Measurements from ENCODE around the gene ARID5B. TPM values are rescaled to one million over a fixed set of nuclear protein-coding genes. Genes with fewer than 3 reads are reported as not detected.

The ARID5B gene
- total and polyA plus RNA-seq, 5 donors from 2014 or later: 58.1 to 169 (median 64.0) TPM

DNA sequence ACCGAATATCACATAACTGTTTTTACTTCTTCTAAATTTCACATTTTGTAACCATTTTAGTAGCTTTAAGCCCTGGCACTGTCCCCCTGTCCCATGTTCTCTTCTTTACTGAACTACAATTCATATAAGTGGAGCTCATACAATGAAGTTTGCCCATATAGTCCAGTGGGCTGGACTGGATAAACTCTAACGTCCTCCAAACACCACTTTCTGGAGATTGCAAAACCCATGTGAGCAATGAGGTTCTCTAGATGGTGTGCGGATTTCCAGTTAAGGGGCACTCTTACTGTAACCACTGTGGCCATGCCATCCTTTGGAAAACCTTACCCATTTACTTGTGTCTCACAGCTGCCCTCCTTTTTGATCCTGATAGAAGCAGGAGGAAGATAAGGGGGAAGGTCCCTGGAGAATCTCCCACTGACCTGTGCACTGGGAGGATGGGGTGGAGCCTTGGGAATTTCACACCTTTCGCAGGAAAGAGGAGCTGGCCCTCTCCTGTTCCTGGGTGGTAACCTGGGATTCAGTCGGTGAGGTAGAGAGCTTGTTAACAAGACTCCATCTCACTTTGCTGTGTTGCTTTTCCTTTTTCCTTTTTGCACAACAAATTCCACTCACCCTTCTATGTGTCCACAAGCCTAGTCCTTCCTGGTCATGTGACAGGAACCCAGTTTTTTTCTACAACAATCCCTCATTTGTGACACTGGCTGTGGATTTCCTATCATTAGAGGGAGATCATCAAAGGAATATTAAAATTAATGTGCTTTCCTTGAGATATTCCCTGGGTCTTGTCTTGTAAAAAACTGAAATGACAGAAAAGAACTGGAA lies 120.7 kb downstream of the ARID5B start:
- peaks cover 19% of the 10 kb centered on the region for H3K36me3 Mint-ChIP-seq
- H3K27me3 ChIP-seq (ENCODE audit: control insufficient read depth, insufficient read depth, low read length): no peaks in the 10 kb centered on the region
- no peak overlapping the region for H3K4me3 ChIP-seq (ENCODE audit: low read depth, low read length)
- ATAC-seq (ENCODE audit: low read depth in 2 of 2): no peak
- no peaks in the 10 kb centered on the region for H3K27me3 Mint-ChIP-seq
- H3K27ac ChIP-seq (ENCODE audit: insufficient read depth, low read length, poor library complexity, severe bottlenecking): no peak overlapping the region
- DNase-seq: no peak
- H3K4me1 ChIP-seq (ENCODE audit: control insufficient read depth, insufficient read depth, low read length, poor library complexity, severe bottlenecking): peaks cover 64% of the 10 kb centered on the region
- no peaks in the 10 kb centered on the region for H3K36me3 ChIP-seq (ENCODE audit: control insufficient read depth, insufficient read depth, low read length)
- H3K4me1 Mint-ChIP-seq: peaks cover 48 to 96% (median 81%) of the 10 kb centered on the region in 4 donors
- peak overlapping the region in 1 of 4 donors; percentile 57 for H3K4me3 Mint-ChIP-seq
- peaks cover 0 to 2% (median 0%) of the 10 kb centered on the region in 7 donors for H3K9me3 Mint-ChIP-seq
- H3K9me3 ChIP-seq (ENCODE audit: control insufficient read depth in 2 of 2, low read length in 2 of 2): no peaks in the 10 kb centered on the region
- H3K27ac Mint-ChIP-seq: peak overlapping the region in 2 of 3 donors; percentile 63 to 70

DNA sequence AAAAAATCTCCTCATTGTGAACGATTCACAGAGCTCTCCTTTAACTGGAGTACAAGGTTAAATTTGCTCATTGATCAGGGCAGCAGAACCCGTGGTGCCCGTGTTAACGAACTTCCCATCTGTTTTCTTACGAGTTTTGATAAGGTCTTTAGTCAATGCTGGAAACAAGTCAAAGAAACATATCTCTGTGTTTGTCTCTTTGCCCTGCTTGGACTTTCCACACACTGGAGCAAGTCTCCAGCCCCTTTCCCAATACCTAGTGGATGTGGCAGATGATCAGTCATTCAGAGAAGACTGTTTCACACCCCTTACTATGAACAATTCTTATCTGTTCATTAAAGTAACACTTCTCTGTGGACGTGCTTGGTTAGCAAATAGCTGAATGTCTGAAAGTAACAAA lies 121.3 kb downstream of the ARID5B start:
- no peak overlapping the region for H3K27ac ChIP-seq (ENCODE audit: insufficient read depth, low read length, poor library complexity, severe bottlenecking)
- Mint-ChIP-seq H3K4me1 (peaks cover 43 to 95% (median 78%) of the 10 kb centered on the region in 4 donors), H3K4me3 (peak overlapping the region in 2 of 4 donors; percentile 21 to 57)

DNA sequence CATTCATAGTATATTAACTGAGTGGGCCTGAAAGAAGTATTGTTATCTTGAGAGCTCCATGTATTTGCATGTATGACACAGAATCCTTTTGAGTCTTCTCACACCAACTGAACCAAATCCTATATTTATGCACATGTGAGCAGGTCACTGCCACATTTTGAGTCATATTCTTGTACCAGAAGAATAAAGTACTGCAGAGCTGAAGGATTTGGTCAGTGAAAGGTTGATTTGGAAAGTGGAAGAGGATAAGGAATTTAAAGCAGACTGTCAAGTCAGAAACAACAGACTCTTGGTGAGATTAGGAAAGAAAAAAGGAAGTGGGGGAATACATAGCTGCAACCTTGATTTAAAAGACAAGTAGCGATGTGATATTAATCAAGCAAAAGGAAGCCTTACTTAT lies 121.8 kb downstream of the ARID5B start:
- H3K9me3 Mint-ChIP-seq: peaks cover 0 to 2% (median 0%) of the 10 kb centered on the region in 7 donors
- no peak overlapping the region for H3K27ac ChIP-seq (ENCODE audit: insufficient read depth, low read length, poor library complexity, severe bottlenecking)
- H3K9me3 ChIP-seq (ENCODE audit: control insufficient read depth in 2 of 2, low read length in 2 of 2): no peaks in the 10 kb centered on the region
- no peaks in the 10 kb centered on the region for H3K27me3 ChIP-seq (ENCODE audit: control insufficient read depth, insufficient read depth, low read length)
- peaks cover 42 to 95% (median 74%) of the 10 kb centered on the region in 4 donors for H3K4me1 Mint-ChIP-seq
- no peaks in the 10 kb centered on the region for H3K27me3 Mint-ChIP-seq
- ATAC-seq (ENCODE audit: low read depth in 2 of 2) (no peak), DNase-seq (no peak)
- H3K27ac Mint-ChIP-seq: peak overlapping the region; percentile 52 to 70 (median 63)
- H3K36me3 Mint-ChIP-seq: peaks cover 16% of the 10 kb centered on the region
- no peak overlapping the region for H3K4me3 ChIP-seq (ENCODE audit: low read depth, low read length)
- H3K36me3 ChIP-seq (ENCODE audit: control insufficient read depth, insufficient read depth, low read length): peaks cover 5% of the 10 kb centered on the region
- peak overlapping the region in 2 of 4 donors; percentile 21 to 57 for H3K4me3 Mint-ChIP-seq
- peaks cover 54% of the 10 kb centered on the region for H3K4me1 ChIP-seq (ENCODE audit: control insufficient read depth, insufficient read depth, low read length, poor library complexity, severe bottlenecking)

More for the DNA sequence above, 121.3 kb downstream of the ARID5B start:
- Mint-ChIP-seq H3K9me3 (peaks cover 0 to 2% (median 0%) of the 10 kb centered on the region in 7 donors), H3K27ac (peak overlapping the region in 2 of 3 donors; percentile 63 to 70), H3K36me3 (peaks cover 14% of the 10 kb centered on the region), H3K27me3 (no peaks in the 10 kb centered on the region)
- H3K4me3 ChIP-seq (ENCODE audit: low read depth, low read length): no peak overlapping the region
- ATAC-seq (ENCODE audit: low read depth in 2 of 2): no peak
- no peaks in the 10 kb centered on the region for H3K9me3 ChIP-seq (ENCODE audit: control insufficient read depth in 2 of 2, low read length in 2 of 2)
- DNase-seq: no peak
- peaks cover 4% of the 10 kb centered on the region for H3K36me3 ChIP-seq (ENCODE audit: control insufficient read depth, insufficient read depth, low read length)
- H3K27me3 ChIP-seq (ENCODE audit: control insufficient read depth, insufficient read depth, low read length): no peaks in the 10 kb centered on the region
- peaks cover 59% of the 10 kb centered on the region for H3K4me1 ChIP-seq (ENCODE audit: control insufficient read depth, insufficient read depth, low read length, poor library complexity, severe bottlenecking)

- H3K27me3 ChIP-seq (ENCODE audit: control insufficient read depth, insufficient read depth, low read length): no peaks in the 10 kb centered on the region
- peaks cover 15% of the 10 kb centered on the region for H3K36me3 Mint-ChIP-seq
- H3K27ac Mint-ChIP-seq: peak overlapping the region; percentile 8 to 49 (median 20)
- peaks cover 5% of the 10 kb centered on the region for H3K36me3 ChIP-seq (ENCODE audit: control insufficient read depth, insufficient read depth, low read length)
- peaks cover 49% of the 10 kb centered on the region for H3K4me1 ChIP-seq (ENCODE audit: control insufficient read depth, insufficient read depth, low read length, poor library complexity, severe bottlenecking)
- DNase-seq (no peak), ATAC-seq (ENCODE audit: low read depth in 2 of 2) (no peak)
- H3K27me3 Mint-ChIP-seq: no peaks in the 10 kb centered on the region
- peaks cover 37 to 95% (median 70%) of the 10 kb centered on the region in 4 donors for H3K4me1 Mint-ChIP-seq
- peak overlapping the region; percentile 9 for H3K27ac ChIP-seq (ENCODE audit: insufficient read depth, low read length, poor library complexity, severe bottlenecking)
- peaks cover 0 to 2% (median 0%) of the 10 kb centered on the region in 7 donors for H3K9me3 Mint-ChIP-seq
- H3K9me3 ChIP-seq (ENCODE audit: control insufficient read depth in 2 of 2, low read length in 2 of 2): no peaks in the 10 kb centered on the region
- no peak overlapping the region for H3K4me3 Mint-ChIP-seq
- H3K4me3 ChIP-seq (ENCODE audit: low read depth, low read length): no peak overlapping the region
These were observed 122.7 kb downstream of the ARID5B start for GRCh38 chr10:62024026-62024701.

DNA sequence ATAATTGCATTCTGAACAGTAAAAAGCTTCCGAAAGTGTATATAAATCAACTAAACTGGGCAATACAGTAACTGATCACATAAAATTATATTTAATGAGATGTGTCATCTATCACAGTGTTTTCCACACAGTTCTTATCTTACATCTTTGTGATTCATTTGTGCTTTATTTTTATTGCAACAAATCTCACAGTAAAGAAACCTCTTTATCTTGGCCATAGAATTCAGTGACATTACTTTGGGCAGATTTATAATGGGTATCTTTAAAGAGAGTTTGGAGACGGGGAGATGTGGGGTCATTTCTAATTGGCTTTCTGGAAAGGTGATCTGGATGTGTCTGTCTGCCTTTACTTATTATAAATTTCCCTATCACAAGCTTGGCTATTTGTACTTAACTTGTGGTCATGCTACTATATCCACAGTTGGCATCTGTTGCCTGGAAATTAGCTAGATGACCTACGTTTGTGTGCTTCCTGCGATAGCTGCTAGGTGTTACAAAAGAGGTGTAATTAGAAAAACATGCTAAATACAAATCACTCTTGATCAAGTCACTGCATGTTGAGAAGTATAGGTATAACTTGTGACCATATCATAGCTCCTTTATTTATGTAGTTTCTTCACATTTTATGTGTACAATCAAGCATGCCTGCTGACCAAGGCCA lies 123.8 kb downstream of the ARID5B start:
- no peak for DNase-seq
- Mint-ChIP-seq H3K4me3 (peak overlapping the region in 1 of 4 donors; percentile 52), H3K36me3 (peaks cover 15% of the 10 kb centered on the region), H3K9me3 (peaks cover 0 to 2% (median 0%) of the 10 kb centered on the region in 7 donors), H3K27me3 (no peaks in the 10 kb centered on the region), H3K27ac (peak overlapping the region; percentile 5 to 38 (median 10)), H3K4me1 (peaks cover 33 to 94% (median 67%) of the 10 kb centered on the region in 4 donors)
- no peak overlapping the region for H3K27ac ChIP-seq (ENCODE audit: insufficient read depth, low read length, poor library complexity, severe bottlenecking)
- H3K9me3 ChIP-seq (ENCODE audit: control insufficient read depth in 2 of 2, low read length in 2 of 2): no peaks in the 10 kb centered on the region
- H3K27me3 ChIP-seq (ENCODE audit: control insufficient read depth, insufficient read depth, low read length): no peaks in the 10 kb centered on the region
- H3K4me1 ChIP-seq (ENCODE audit: control insufficient read depth, insufficient read depth, low read length, poor library complexity, severe bottlenecking): peaks cover 38% of the 10 kb centered on the region
- no peak for ATAC-seq (ENCODE audit: low read depth in 2 of 2)
- H3K36me3 ChIP-seq (ENCODE audit: control insufficient read depth, insufficient read depth, low read length): peaks cover 5% of the 10 kb centered on the region
- no peak overlapping the region for H3K4me3 ChIP-seq (ENCODE audit: low read depth, low read length)

DNA sequence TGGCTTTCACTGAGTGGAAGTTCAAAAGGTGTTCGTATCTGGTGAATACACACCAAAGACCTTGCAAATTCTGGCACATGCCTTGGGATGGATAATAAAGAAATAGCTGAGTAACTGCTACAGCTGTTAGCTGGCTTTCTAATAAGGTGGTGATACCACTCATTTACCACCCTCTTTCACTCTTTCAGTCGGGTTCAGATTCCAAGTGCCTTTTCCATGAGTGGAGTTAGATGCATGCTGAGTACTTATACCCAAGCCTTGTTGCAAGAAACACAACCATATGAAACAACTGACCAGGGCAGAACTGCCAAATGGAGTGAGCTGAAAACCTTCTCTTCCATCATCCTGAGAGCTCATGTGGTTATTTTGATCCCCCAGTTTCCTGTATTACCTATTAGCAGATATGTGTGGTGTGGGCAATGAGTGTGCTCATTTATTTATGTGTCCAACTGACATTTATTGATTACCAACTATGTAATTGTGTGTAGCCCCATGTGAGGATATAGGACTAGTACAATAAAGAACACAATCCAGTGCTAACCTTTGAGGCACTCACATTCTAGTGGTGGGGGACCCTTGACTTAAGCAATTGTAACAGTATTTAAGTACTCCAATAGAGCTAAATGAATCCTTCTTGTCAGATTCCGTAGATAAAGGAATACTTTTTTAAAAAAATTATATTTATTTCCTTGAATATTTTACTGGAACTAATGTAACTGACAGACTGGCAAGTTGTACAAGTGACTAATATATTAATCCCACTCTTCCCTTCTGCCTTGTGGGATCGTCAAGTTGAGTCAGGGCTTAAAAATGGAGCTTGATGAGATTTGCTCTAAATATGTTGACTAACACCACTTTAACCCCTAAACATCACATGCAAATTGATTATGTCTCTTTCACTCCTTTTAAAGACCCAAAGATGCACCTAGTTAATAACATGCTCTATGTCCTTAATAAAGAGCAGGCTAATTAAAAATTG lies 124.7 kb downstream of the ARID5B start:
- Mint-ChIP-seq H3K4me1 (peaks cover 35 to 95% (median 69%) of the 10 kb centered on the region in 4 donors), H3K36me3 (peaks cover 19% of the 10 kb centered on the region)

More for the DNA sequence above, 124.7 kb downstream of the ARID5B start:
- ATAC-seq (ENCODE audit: low read depth in 2 of 2) (no peak), DNase-seq (no peak)
- H3K4me1 ChIP-seq (ENCODE audit: control insufficient read depth, insufficient read depth, low read length, poor library complexity, severe bottlenecking): peaks cover 29% of the 10 kb centered on the region
- H3K9me3 ChIP-seq (ENCODE audit: control insufficient read depth in 2 of 2, low read length in 2 of 2): no peaks in the 10 kb centered on the region
- peaks cover 5% of the 10 kb centered on the region for H3K36me3 ChIP-seq (ENCODE audit: control insufficient read depth, insufficient read depth, low read length)
- peak overlapping the region in 2 of 3 donors; percentile 19 to 87 for H3K27ac Mint-ChIP-seq
- no peaks in the 10 kb centered on the region for H3K27me3 Mint-ChIP-seq
- H3K4me3 ChIP-seq (ENCODE audit: low read depth, low read length): no peak overlapping the region
- H3K27ac ChIP-seq (ENCODE audit: insufficient read depth, low read length, poor library complexity, severe bottlenecking): no peak overlapping the region
- peak overlapping the region in 1 of 4 donors; percentile 6 for H3K4me3 Mint-ChIP-seq
- peaks cover 0 to 2% (median 0%) of the 10 kb centered on the region in 7 donors for H3K9me3 Mint-ChIP-seq
- no peaks in the 10 kb centered on the region for H3K27me3 ChIP-seq (ENCODE audit: control insufficient read depth, insufficient read depth, low read length)
